NCI-H1694 (cell line): ENCODE data around the gene NDFIP1.

Experiments used
- DNase-seq: peaks from one replicate; lab custom pipeline; 2025; lab: John Stamatoyannopoulos, UW

Gene NDFIP1

DNA sequence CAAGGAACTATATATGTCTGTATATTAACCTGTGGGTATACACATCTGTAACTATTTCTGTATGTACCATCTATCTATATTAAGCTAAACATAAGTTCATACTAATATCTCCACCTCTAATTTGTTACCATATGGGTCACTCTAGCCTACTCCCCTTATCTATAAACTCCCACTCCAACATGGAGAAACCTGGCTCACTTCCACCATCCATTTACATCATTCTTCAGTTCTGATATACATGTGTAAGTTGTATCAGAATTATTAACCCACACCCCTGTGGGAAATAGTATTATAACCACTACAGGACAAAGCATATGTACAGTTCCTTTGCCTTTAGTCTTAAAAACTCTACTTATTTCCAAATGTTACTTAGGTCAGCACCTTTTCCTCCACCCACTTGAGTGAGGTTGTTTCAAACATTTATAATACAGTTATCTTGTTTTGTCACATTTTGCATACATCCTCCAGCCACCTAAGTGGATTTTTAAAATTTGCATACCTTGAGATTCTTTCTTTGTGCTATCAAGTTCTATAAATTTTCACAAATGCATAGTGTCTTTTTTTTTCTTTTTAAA lies 10.6 kb downstream of the NDFIP1 start:
- no peak for DNase-seq

DNA sequence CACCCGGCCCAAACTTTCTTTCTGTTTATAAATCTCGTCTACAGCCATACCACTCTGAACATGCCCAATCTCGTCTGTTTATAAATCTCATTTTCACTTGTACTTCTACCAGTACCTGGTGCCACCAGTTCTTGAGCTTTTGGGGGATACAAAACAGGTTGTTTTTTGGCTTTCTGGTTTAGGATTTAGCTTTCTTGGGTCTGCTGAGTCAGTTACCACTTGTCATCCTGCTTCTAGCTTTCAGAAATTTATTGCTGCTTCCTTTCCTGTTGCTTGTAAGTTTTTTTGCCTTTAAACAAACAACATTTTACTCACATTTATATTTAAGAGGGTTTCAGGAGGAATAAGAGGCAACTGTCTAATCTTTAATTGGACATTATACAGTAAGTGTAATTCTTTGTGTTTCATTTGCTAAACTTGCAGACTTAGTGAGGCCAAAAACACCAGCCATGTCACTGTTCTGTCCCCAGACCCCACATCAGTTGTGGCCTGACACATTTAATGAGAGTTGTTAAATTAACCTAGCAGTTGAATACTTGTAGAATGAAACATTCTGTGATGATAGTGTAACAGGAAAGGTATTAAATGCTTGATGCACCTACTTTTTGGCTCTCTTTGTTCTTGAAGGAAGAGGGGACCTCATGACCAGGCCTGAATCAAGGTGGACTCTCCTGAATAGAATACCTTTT lies 11.8 kb downstream of the NDFIP1 start:
- DNase-seq = no peak

DNA sequence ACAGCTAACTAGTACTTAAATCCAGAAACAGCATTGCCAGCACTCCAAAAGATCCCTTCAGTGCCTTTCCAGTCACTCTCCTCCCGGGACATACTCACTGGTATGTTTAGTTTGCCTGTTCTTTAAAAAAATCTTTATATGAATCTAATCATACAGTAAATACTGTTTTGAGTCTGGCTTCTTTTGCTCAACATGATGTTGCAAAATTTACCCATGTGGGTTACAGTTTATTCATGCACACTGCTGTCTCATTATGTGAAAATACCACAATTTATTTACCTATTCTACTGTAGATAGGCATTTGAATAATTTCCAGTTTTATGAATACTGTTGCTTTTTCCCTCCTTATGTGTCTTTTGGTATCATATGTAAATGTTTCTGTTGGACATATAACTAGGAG lies 13.5 kb downstream of the NDFIP1 start:
- DNase-seq = no peak

DNA sequence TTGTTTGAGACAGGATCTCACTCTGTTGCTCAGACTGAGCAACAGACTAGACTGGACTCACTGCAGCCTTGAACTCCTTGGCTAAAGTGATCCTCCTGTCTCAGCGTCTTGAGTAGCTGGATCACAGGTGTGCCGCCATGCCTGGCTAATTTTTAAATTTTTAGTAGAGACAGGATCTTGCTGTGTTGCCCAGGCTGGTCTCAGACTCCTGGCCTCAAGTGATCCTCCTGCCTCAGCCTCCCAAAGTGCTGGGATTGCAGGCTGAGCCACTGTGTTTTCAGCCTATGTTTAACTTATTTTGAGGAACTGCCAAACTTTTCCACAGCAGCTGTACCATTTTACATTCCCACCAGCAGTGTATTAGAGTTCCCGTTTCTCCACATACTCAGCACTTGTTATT lies 16.8 kb downstream of the NDFIP1 start:
- no peak for DNase-seq

DNA sequence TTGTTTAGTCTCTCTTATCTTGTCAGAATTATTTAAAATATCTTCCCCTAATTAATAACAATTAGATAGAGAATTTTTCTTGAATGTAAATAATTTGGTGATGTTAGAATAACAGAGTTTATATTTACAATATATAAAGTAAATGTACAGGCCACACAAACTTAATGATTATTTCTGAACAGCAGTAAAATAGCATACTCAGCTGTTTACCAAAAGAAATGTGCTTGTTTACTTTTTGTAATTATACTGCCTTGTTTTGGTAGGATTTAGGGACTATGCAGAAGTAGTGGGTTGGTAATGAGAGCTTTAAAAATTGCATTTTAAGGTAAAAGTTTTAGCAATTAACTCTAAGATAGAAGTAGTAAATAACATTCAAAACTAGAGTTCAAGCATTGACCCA lies 17.4 kb downstream of the NDFIP1 start:
- no peak for DNase-seq

DNA sequence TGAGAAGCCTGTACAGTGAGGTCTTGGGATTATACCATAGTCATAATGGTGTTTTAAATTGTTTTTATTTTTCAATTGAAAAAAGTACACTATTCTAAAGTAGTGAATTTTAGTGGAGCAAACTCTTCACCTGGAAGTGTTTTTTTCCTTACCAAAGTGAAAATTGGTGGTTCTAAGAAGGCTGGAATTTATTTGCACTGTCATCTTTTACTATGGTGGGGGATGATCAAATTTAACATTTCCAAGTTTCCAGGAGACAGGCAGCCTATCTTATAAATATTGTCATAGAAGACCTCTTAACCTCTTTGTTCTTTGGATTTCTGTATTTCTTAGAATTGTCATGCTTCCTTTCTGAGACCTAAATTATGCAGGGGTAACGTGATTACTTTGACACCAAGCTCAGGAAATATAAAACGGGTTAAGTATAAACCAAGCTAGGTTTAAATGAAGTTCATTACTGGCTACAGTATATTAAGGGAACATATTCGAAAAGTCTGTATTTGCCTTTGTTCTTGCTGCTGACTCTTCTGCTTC lies 20.2 kb downstream of the NDFIP1 start:
- no peak for DNase-seq

DNA sequence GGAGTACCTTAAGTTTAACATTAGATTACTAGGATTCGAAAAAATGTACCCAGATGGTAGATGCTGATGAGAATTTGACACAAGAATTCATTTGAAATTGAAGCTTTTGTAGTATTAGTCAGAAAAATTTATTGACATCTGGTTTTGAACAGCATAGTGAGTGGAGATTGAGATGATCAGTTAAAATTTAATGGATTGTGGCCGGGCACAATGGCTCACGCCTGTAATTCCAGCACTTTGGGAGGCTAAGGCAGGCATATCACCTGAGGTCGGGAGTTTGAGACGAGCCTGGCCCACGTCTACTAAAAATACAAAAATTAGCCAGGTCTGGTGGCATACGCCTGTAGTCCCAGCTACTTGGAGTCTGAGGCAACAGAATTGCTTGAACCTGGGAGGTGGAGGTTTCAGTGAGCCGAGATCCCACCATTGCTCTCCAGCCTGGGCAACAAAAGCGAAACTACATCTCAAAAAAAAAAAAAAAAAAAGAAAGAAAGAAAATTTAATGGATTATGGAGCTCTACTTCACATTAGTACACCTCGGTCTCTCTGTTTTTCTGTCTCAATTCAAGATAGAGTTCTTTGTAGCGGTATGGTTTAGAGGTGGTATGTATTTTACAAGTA lies 21.0 kb downstream of the NDFIP1 start:
- DNase-seq = no peak

DNA sequence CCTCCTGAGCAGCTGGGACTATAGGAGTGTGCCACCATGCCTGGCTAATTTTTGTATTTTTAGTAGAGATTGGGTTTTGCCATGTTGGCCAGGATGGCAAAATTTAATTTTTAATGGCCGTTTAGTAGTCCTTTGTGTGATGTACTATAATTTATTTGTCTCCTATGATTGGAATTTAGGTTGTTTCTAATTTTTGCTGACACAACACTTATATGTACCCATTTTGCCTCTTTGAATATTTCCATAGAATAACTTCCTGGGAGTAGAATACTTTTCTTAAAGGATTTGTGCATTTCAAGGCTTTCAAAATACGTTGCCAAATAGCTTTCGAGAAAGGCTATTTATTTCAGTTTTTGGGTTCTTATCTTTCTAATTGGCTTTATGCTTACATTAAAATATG lies 22.8 kb downstream of the NDFIP1 start:
- DNase-seq = no peak

DNA sequence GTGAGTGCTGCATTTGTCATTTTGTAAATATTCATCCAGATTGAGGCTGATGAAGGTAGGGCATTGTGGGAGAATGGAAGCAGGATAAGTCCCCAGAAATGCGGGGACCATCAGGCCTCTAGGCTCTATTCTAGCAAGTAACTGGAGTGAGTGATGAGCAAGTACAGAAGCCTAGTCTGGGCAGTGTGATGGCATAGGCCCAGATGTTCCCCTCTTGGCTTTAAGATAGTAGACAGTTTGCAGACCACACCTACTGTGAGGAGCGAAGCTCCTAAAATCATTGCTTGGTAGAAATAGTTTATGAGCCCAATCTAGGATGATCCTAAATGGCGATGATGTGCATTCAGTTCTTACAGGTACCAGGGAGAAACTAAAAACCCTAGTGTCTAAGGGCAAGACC lies 24.3 kb downstream of the NDFIP1 start:
- DNase-seq = no peak

DNA sequence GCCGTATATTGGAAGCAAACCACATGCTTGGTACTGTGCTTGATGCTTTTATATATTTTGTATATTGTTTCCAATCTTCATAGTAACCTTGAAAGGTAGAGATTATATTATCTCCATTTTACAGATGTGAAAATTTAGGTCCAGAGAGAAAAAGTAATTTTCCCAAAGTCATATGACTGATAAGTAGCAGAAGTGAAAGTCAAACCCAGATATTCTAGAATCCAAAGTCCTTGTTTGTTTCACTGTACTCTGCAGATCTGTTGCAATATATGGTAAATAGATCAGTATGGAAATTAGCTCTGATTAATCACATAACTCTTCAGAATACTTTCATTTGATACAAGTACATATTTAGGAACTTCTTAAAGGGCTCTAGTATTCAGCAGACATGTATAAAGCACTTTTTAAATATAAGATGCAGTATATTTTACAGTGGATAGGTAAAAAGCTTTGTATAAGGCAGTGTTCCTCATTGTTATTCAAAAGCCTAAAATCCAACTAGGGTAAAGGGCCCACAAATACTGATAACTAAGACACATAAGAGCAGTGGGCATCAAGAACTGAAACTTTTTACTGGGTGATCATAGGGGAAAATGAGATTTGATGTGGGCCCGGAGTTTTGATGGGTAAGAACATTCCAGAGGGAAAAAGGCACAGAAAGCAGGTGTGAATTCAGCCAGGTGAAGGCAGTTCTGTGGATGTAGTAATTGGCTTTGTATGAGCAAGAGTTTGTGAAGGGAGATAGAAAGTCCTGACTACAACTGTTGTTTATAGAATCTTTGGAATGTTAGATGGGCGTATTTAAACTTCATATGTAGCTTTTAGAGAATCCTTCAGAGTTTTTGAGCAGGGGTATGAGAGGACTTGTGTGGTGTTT lies 25.0 kb downstream of the NDFIP1 start:
- no peak for DNase-seq

DNA sequence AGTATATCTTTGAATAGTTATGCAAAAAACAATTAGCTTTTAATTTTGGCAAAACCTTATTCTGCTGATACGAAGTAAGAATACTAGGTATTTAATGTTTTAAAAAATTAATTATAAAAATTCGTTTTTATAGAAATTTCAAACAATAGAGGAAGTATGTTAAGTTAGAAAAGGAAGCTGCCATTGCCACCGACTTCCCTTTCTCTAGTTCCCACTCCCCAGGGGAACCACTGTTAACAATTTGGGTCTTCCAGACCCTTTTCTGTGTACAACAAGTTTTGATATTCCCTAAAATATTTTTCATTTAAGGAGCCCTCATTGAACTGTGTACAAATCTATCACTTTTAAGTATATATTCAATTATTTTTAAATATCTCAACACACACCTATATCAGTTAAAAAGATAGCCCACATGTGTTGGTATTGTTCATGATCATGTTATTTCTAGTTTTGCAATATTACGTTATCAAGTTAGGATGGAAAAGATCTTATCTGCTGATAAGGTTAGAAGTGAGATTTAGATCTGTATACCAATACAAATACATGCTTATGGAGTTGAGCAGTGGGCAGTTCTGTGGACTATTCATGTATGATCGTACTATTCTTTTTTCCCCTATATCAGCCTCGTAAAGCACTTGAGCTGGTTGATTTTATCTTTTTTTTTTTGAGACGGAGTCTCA lies 25.9 kb downstream of the NDFIP1 start:
- no peak for DNase-seq

DNA sequence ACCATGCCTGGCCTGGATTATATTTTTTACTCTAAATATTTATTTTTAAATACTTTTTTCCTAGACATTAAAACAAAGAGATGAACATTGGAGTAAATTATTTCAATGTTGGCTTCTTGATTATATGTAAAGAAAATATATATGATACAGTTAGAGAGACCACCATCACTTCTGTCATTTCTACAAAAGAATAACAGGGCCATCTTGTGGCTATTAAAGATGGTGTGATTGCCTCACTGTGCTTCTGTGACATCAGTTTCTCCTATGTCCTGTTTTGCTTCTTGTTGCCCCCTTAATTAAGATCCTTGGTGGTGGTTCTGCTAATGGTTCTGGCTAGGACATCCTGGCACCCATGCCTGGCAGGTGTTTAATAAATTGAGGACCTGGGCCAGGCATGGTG lies 32.9 kb downstream of the NDFIP1 start:
- no peak for DNase-seq

DNA sequence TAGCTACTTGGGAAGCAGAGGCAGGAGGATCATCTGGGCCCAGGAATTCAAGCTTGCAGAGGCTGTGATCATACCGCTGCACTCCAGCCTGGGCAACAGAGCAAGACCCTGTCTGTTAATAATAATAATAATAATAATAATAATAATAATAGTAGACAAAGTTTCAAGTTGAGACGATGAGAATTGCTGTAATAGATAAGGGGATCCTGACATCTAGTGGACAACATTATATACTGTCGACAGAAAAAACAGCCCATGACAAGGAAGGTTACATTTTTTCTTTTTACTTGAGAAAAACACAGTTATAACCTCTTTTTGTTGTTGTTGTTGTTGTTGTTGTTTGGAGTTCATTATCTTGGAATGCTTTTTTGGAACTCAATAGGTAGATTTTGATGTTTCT lies 35.3 kb downstream of the NDFIP1 start:
- DNase-seq = peak; percentile 2

DNA sequence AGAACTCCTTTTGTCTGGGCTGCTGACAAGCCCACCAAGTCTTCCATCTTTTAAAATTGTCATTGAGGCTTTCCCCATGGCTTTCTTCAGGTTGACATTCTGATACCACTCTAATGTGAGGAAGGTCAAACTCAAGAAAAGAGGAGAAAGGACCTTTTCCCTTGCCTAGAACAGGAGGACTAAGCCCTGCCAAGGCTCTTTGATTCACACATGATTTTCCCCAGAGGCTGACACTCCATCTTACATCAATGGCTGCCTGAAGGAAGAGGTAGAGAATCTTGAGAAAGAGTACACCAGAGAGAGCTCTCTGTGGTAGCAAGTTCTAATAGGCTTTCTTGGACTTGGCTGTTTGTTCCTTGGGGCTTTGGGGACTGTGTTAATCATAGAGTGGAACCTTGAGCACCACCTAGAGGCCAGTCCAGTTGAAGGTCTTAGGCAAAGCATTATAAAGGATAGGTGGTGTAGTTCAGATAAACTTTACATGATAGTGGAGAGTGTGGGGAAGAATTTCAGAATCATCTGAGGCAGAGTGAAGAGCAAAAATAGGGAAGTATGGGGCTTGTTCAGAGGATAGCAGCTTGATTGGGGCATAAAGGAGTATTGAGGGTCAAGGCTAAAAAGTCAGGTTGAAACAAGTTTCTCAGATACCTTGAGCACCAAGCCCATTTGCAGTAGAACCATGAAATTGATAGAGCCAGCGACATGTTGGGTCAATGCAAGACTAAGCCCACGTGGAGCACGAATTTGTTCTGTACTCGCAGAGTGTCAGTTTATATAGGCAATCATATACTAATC lies 36.7 kb downstream of the NDFIP1 start:
- DNase-seq = peak; percentile 29

DNA sequence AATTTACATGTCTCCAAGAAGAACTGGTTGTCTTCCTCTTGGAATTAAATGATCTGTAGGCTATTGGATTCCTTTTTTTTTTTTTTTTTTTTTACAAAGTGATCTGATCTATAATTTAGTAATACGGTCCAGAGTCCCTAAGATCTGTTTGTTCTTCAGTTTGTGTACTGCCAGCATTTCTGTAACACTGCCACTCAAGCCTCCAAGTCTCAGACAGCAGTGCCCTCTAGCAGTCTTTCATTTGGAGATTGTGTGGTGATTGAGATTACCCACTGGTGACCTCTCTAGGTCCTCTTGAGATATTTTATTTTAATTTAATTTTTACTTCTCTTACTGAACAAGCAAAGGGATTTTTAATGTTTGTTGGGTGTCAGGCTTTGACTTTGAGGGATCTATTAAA lies 40.8 kb downstream of the NDFIP1 start:
- DNase-seq = no peak

DNA sequence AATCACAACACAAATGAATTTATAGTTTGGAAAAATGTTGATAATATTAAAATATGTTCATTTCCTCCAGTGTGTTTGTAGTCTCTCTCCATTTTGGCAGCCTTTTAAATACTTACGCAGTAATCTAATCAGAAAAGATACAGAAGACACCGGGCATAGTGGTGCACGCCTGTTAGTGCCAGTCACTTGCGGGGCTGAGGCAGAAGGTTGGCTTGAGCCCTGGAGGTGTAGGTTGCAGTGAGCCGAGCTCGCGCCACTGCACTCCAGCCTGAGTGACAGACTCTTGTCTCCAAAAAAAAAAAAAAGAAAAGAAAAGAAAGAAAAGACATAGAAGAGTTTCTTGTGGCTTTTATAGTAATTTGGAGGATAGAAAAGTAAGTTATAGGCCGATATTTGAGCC lies 41.9 kb downstream of the NDFIP1 start:
- no peak for DNase-seq

DNA sequence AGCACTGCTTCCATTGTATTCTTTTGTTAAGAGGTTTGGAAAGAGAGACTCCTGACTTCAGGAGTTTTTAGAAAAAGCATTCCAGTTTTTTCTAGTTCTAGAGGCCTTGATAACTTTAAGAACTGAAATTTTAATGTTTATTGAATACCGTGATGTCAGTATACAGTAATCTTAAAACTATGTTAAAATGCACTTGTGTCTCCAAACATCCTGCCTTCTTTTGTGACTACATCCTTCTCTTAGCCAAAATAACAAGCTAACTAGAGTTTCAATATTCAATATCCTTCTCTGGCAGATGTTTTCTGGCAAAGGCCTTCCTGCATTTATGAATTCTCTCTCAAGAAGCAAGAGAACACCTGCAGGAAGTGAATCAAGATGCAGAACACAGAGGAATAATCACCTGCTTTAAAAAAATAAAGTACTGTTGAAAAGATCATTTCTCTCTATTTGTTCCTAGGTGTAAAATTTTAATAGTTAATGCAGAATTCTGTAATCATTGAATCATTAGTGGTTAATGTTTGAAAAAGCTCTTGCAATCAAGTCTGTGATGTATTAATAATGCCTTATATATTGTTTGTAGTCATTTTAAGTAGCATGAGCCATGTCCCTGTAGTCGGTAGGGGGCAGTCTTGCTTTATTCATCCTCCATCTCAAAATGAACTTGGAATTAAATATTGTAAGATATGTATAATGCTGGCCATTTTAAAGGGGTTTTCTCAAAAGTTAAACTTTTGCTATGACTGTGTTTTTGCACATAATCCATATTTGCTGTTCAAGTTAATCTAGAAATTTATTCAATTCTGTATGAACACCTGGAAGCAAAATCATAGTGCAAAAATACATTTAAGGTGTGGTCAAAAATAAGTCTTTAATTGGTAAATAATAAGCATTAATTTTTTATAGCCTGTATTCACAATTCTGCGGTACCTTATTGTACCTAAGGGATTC lies 43.1 kb downstream of the NDFIP1 start:
- peak; percentile 45 for DNase-seq

DNA sequence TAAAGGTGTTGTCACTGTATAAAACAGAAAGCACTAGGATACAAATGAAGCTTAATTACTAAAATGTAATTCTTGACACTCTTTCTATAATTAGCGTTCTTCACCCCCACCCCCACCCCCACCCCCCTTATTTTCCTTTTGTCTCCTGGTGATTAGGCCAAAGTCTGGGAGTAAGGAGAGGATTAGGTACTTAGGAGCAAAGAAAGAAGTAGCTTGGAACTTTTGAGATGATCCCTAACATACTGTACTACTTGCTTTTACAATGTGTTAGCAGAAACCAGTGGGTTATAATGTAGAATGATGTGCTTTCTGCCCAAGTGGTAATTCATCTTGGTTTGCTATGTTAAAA lies 43.8 kb downstream of the NDFIP1 start:
- no peak for DNase-seq

DNA sequence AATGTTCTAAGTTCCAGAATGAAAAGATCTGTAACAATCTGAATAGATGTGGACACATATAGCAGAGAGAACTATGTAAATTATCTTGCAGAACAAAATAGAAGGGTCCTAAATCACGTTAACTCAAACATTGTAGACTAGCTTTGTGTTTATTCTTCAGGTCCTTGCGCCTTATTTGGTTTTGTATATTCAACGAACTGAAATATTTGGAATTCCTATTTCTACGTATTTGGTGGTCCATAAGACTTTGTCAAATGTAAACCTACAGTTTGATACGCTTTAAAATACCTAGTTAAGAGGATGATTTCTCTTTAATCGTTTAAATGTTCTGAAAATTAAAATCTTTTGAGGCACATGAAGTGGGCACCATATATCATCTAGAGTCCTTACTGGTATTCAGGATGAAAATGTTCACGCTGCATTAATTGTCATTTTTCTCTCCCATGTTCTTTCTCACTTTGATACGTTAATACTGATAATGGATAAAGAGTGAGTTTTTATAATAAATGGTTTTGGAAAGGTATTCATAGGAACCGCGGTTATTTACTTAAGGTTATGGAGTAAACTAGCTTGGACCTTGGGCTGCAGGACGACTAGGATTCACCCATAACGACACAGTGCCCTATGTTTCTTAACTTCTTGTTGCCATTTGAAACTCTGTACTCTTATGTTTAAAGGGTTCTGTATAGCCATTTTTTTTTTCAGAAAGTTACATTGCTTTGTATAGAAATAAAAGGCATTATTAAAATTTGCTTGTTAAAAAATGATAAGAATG lies 45.3 kb downstream of the NDFIP1 start:
- no peak for DNase-seq
